Bronchial epithelial cell (primary cell): Measurements from ENCODE around the gene TRAPPC3. TPM values are rescaled to one million over a fixed set of nuclear protein-coding genes. Genes with fewer than 3 reads are reported as not detected.
A peak's percentile ranks its signal among the peaks of the same experiment; 100 is the strongest.

Experiments
- DNase-seq: peaks from one replicate; pipeline ENCODE4 v3.0.0-alpha.2; 2010; ENCODE audit warnings: low read depth
- FAIRE-seq: peaks from 2 replicates; lab custom pipeline; 2011; peaks lifted over from hg19 to GRCh38; lab: Jason Lieb, UNC
- H3K27me3 ChIP-seq: 2 replicates; pipeline ENCODE4 v1.5.1; 2011; ENCODE audit warnings: low read length; ENCODE audit not compliant: control insufficient read depth, insufficient read depth
- H3K36me3 ChIP-seq: 2 replicates; pipeline ENCODE4 v1.5.1; 2011; ENCODE audit warnings: low read length; ENCODE audit not compliant: control insufficient read depth, insufficient read depth
- H3K4me3 ChIP-seq: 2 replicates; pipeline ENCODE4 v1.5.1; 2011; ENCODE audit warnings: mild to moderate bottlenecking, low read depth, low read length, control low read depth
- CTCF ChIP-seq: IDR thresholded peaks from 2 replicates; pipeline ENCODE4 v1.5.1; 2011; ENCODE audit warnings: mild to moderate bottlenecking, moderate library complexity, low read length, control low read depth, inconsistent platforms; ENCODE audit not compliant: insufficient read depth, severe bottlenecking
- total RNA-seq: library from RNA; depleted of rRNA; stranded (reverse); fragments of >200 nt; gene quantifications from 2 replicates; pipeline ENCODE4 v1.2.1, GENCODE V29; 2014

The TRAPPC3 gene
- total RNA-seq, 1 donor from 2014 or later: 105 TPM

- Histone ChIP-seq H3K4me3 (no peak overlapping the region), H3K27me3 (no peaks in the 10 kb centered on the region), H3K36me3 (peaks cover 17% of the 10 kb centered on the region)
- TF ChIP-seq CTCF: no peak
- FAIRE-seq (no peak), DNase-seq (no peak)
These were observed 14.0 kb downstream of the TRAPPC3 start for GRCh38 chr1:36135330-36135667.

GRCh38 chr1:36134505-36135329, 14.6 kb downstream of the TRAPPC3 start:
- peak; percentile 51 for TF ChIP-seq CTCF
- Histone ChIP-seq H3K36me3 (peaks cover 13% of the 10 kb centered on the region), H3K4me3 (no peak overlapping the region), H3K27me3 (no peaks in the 10 kb centered on the region)
- FAIRE-seq: no peak
- DNase-seq: peak; percentile 98

GRCh38 chr1:36134031-36134430, 15.3 kb downstream of the TRAPPC3 start:
- Histone ChIP-seq H3K27me3 (no peaks in the 10 kb centered on the region), H3K4me3 (no peak overlapping the region), H3K36me3 (peaks cover 10% of the 10 kb centered on the region)
- DNase-seq (no peak), FAIRE-seq (no peak)
- no peak for TF ChIP-seq CTCF

- peaks cover 10% of the 10 kb centered on the region for H3K36me3 ChIP-seq
- no peak for TF ChIP-seq CTCF
- DNase-seq (peak; percentile 92), FAIRE-seq (peak; percentile 98)
- H3K27me3 ChIP-seq: no peaks in the 10 kb centered on the region
- no peak overlapping the region for H3K4me3 ChIP-seq
These were observed 15.8 kb downstream of the TRAPPC3 start for GRCh38 chr1:36133484-36133883.

GRCh38 chr1:36132029-36132428, 17.3 kb downstream of the TRAPPC3 start:
- Histone ChIP-seq H3K36me3 (peaks cover 3% of the 10 kb centered on the region), H3K4me3 (no peak overlapping the region), H3K27me3 (no peaks in the 10 kb centered on the region)
- no peak for DNase-seq
- TF ChIP-seq CTCF: no peak
- FAIRE-seq: no peak

GRCh38 chr1:36128905-36129206, 20.4 kb downstream of the TRAPPC3 start:
- no peak for TF ChIP-seq CTCF
- peaks cover 3% of the 10 kb centered on the region for H3K27me3 ChIP-seq
- H3K36me3 ChIP-seq: no peaks in the 10 kb centered on the region
- H3K4me3 ChIP-seq: no peak overlapping the region
- FAIRE-seq (no peak), DNase-seq (no peak)
